ENCODE measurements around the gene ASB7. TPM values are rescaled to one million over a fixed set of nuclear protein-coding genes. Genes with fewer than 3 reads are reported as not detected.

Gene ASB7
- total and polyA plus RNA-seq, 10 donors, result 3.4 to 27.1 (median 16.2) TPM

DNA sequence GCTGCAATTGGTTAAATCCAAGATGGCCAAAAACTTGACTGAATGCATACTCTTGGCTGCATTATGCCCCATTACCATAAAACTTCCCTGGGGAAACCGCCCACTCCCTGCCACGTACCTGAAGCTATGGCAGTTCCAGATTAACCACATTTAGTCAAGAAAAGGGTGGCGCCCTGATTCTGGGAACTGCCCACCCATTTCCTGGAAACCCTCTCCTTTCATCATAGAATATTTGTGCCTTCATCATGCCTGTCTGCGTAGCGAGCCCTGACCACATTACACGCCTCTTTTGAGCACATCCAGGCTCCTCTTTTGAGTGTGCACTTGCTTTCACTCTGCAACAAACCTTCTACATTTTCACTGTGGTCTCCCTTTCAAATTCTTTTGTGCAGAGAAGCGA lies 5.6 kb upstream of the ASB7 start:
- peaks cover 19 to 91% (median 50%) of the 10 kb centered on the region in 6 donors for H3K4me1 ChIP-seq
- H3K9me3 ChIP-seq, result no peaks in the 10 kb centered on the region
- TF ChIP-seq POLR2AphosphoS5 (IDR thresholded peaks at IDR 0.05), result peak in 1 of 3 donors; percentile 69
- TF ChIP-seq, protein P1, sequence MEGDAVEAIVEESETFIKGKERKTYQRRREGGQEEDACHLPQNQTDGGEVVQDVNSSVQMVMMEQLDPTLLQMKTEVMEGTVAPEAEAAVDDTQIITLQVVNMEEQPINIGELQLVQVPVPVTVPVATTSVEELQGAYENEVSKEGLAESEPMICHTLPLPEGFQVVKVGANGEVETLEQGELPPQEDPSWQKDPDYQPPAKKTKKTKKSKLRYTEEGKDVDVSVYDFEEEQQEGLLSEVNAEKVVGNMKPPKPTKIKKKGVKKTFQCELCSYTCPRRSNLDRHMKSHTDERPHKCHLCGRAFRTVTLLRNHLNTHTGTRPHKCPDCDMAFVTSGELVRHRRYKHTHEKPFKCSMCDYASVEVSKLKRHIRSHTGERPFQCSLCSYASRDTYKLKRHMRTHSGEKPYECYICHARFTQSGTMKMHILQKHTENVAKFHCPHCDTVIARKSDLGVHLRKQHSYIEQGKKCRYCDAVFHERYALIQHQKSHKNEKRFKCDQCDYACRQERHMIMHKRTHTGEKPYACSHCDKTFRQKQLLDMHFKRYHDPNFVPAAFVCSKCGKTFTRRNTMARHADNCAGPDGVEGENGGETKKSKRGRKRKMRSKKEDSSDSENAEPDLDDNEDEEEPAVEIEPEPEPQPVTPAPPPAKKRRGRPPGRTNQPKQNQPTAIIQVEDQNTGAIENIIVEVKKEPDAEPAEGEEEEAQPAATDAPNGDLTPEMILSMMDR (IDR thresholded peaks at IDR 0.05 in 8 of 11, conservative IDR thresholded peaks at IDR 0.05 in 3 of 11), result no peak
- H3K27ac ChIP-seq, result peak overlapping the region; percentile 11 to 83 (median 64)
- H3K27me3 ChIP-seq (replicated peaks in 1 of 7), result no peaks in the 10 kb centered on the region
- H3K4me3 ChIP-seq, result peak overlapping the region in 5 of 8 donors; percentile 11 to 55 (median 19)
- DNase-seq, result peak; percentile 80
- intact Hi-C loops (cut with DNase I; ENCODE audit: low total_unique reads), result no loop called here
- WGBS, 5 donors, result 41 to 64% (median 51%) methylated on average over 7 of the region's 7 CpGs
- H3K36me3 ChIP-seq, result peaks cover 0 to 6% (median 0%) of the 10 kb centered on the region in 6 donors

GRCh38 chr15:100597862-100598261 lies 4.5 kb upstream of the ASB7 start:
- TF ChIP-seq, protein P1 (IDR thresholded peaks at IDR 0.05 in 8 of 11, conservative IDR thresholded peaks at IDR 0.05 in 3 of 11), result no peak
- no peak for TF ChIP-seq POLR2AphosphoS5 (IDR thresholded peaks at IDR 0.05)
- no peak for TF ChIP-seq POLR2A (IDR thresholded peaks at IDR 0.05)
- H3K9me3 ChIP-seq, result no peaks in the 10 kb centered on the region
- no peaks in the 10 kb centered on the region for H3K27me3 ChIP-seq (replicated peaks in 1 of 7)
- H3K27ac ChIP-seq, result peak overlapping the region in 5 of 8 donors; percentile 55 to 83 (median 73)
- DNase-seq, result no peak
- peaks cover 0 to 3% (median 0%) of the 10 kb centered on the region in 6 donors for H3K36me3 ChIP-seq
- intact Hi-C loops (cut with DNase I; ENCODE audit: low total_unique reads), result no loop called here
- WGBS, 5 donors, result 83 to 87% (median 85%) methylated on average over 3 of the region's 3 CpGs
- no peak overlapping the region for H3K4me3 ChIP-seq
- H3K4me1 ChIP-seq, result peaks cover 19 to 86% (median 51%) of the 10 kb centered on the region in 6 donors

- DNase-seq, result no peak
- peaks cover 23 to 92% (median 59%) of the 10 kb centered on the region in 6 donors for H3K4me1 ChIP-seq
- intact Hi-C loops (cut with DNase I; ENCODE audit: low total_unique reads), result no loop called here
- peak overlapping the region in 1 of 8 donors; percentile 83 for H3K27ac ChIP-seq
- 90 to 100% (median 95%) methylated on average over 1 of the region's 1 CpG for WGBS, 5 donors
- no peak for TF ChIP-seq POLR2AphosphoS5 (IDR thresholded peaks at IDR 0.05)
- TF ChIP-seq, protein P1 (IDR thresholded peaks at IDR 0.05 in 8 of 11, conservative IDR thresholded peaks at IDR 0.05 in 3 of 11), result no peak
- no peak for TF ChIP-seq POLR2A (IDR thresholded peaks at IDR 0.05)
- no peaks in the 10 kb centered on the region for H3K9me3 ChIP-seq
- no peaks in the 10 kb centered on the region for H3K27me3 ChIP-seq (replicated peaks in 1 of 7)
- H3K36me3 ChIP-seq, result no peaks in the 10 kb centered on the region
- no peak overlapping the region for H3K4me3 ChIP-seq
Observed at GRCh38 chr15:100598655-100599054, 3.7 kb upstream of the ASB7 start.

- H3K9me3 ChIP-seq, result no peaks in the 10 kb centered on the region
- no peak for TF ChIP-seq POLR2AphosphoS5 (IDR thresholded peaks at IDR 0.05)
- TF ChIP-seq POLR2A (IDR thresholded peaks at IDR 0.05), result no peak
- TF ChIP-seq, protein P1 (IDR thresholded peaks at IDR 0.05 in 8 of 11, conservative IDR thresholded peaks at IDR 0.05 in 3 of 11), result no peak
- peak overlapping the region in 7 of 8 donors; percentile 74 to 96 (median 91) for H3K27ac ChIP-seq
- WGBS, 5 donors, result 1% methylated on average over 10 of the region's 10 CpGs
- H3K4me3 ChIP-seq, result peak overlapping the region; percentile 76 to 96 (median 90)
- peaks cover 0 to 17% (median 0%) of the 10 kb centered on the region in 6 donors for H3K36me3 ChIP-seq
- H3K27me3 ChIP-seq (replicated peaks in 1 of 7), result no peaks in the 10 kb centered on the region
- intact Hi-C loops (cut with DNase I; ENCODE audit: low total_unique reads), result no loop called here
- peak; percentile 77 for DNase-seq
- peaks cover 19 to 92% (median 65%) of the 10 kb centered on the region in 6 donors for H3K4me1 ChIP-seq
Observed at GRCh38 chr15:100601163-100601562, 1.2 kb upstream of the ASB7 start.
